Hepatocyte (in vitro differentiated cells): Measurements from ENCODE around the gene SPG11.

ENCODE experiments used
- CTCF ChIP-seq: fragments of 200-600 bp; sonication (generic); IDR thresholded peaks from 2 replicates; pipeline ENCODE4 v1.5.1; 2016; ENCODE audit warnings: antibody characterized with exemption, mild to moderate bottlenecking; ENCODE audit not compliant: poor library complexity
- EZH2 ChIP-seq: fragments of 200-600 bp; sonication (generic); IDR thresholded peaks from 2 replicates; pipeline ENCODE4 v1.6.1; 2016; ENCODE audit warnings: antibody characterized with exemption, mild to moderate bottlenecking, borderline replicate concordance
- EZH2phosphoT487 ChIP-seq: fragments of 200-600 bp; sonication (generic); IDR thresholded peaks from one replicate; pipeline ENCODE4 v1.6.1; 2018; ENCODE audit warnings: antibody characterized with exemption, mild to moderate bottlenecking, low read depth, moderate library complexity; ENCODE audit not compliant: unreplicated experiment, severe bottlenecking

- TF ChIP-seq CTCF (no peak), EZH2 (no peak), EZH2phosphoT487 (no peak)
Measured at GRCh38 chr15:44542596-44542995, 120.9 kb downstream of the SPG11 start.
